GM06990 (cell line): Measurements from ENCODE around the gene HOXD12.

ENCODE experiments used
- DNase-seq: peaks from one replicate; pipeline ENCODE4 v3.0.0-alpha.2; 2011; ENCODE audit not compliant: insufficient read length; ENCODE audit errors: extremely low read depth
- H3K27me3 ChIP-seq: replicated peaks from 2 replicates; pipeline ENCODE4 v1.6.0; 2011; ENCODE audit warnings: low read length; ENCODE audit not compliant: control insufficient read depth, insufficient read depth
- H3K36me3 ChIP-seq: 2 replicates; pipeline ENCODE4 v1.5.1; 2011; ENCODE audit warnings: low read length; ENCODE audit not compliant: control insufficient read depth, insufficient read depth
- H3K4me3 ChIP-seq: replicated peaks from 2 replicates; pipeline ENCODE4 v1.5.1; 2011; ENCODE audit warnings: low read depth, mild to moderate bottlenecking, control low read depth, low read length
- CTCF ChIP-seq: IDR thresholded peaks from 2 replicates; pipeline ENCODE4 v1.5.1; 2011; ENCODE audit warnings: low read length, control low read depth, mild to moderate bottlenecking, inconsistent platforms; ENCODE audit not compliant: insufficient read depth, poor library complexity, severe bottlenecking

Gene HOXD12

DNA sequence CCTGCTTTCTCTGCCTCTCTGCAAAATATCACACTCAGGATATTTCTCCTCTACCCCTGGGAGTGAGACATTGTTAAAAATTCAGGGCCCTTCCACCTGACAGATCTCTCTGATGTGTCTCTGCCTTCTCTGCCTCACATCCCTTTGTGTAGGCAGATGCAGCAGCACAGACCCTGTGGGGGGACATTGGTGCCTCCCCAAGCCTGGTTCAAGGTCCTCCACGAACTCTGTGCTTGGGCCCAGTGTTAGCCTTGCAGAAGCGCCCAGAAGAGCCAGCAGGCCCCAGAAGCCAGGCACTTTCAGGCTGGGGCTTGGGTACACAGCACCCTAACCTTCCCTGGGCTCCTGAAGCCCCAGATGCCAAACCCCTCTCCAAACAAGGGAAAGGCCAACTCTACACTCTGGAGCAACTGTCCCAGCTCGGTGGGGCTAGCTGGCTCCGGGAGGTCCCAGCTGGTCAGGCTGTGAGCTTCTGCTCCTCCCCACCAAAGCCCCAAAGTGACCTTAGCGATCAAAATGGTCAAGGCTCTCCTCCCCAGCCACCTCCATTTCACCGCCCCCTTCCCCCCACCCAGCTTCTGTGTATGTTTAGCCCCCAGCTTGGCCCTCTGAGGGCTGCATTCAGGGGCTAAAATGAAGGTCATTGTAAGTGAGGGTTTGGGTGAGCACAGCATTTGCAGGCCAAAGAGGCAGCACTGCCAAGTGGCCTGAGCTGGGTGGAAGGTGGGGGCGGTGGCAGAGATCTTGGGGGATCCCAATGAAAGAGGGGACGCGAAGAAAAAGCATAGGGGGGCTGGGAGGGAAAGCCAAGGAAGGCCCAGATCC, 25.6 kb downstream of the HOXD12 start:
- no peaks in the 10 kb centered on the region for H3K36me3 ChIP-seq
- no peak for TF ChIP-seq CTCF
- no peak for DNase-seq
- no peak overlapping the region for H3K4me3 ChIP-seq
- H3K27me3 ChIP-seq: peaks cover 3% of the 10 kb centered on the region

GRCh38 chr2:176125772-176126054, 26.1 kb downstream of the HOXD12 start:
- no peak for TF ChIP-seq CTCF
- peaks cover 2% of the 10 kb centered on the region for H3K27me3 ChIP-seq
- H3K4me3 ChIP-seq: no peak overlapping the region
- H3K36me3 ChIP-seq: no peaks in the 10 kb centered on the region
- DNase-seq: no peak

DNA sequence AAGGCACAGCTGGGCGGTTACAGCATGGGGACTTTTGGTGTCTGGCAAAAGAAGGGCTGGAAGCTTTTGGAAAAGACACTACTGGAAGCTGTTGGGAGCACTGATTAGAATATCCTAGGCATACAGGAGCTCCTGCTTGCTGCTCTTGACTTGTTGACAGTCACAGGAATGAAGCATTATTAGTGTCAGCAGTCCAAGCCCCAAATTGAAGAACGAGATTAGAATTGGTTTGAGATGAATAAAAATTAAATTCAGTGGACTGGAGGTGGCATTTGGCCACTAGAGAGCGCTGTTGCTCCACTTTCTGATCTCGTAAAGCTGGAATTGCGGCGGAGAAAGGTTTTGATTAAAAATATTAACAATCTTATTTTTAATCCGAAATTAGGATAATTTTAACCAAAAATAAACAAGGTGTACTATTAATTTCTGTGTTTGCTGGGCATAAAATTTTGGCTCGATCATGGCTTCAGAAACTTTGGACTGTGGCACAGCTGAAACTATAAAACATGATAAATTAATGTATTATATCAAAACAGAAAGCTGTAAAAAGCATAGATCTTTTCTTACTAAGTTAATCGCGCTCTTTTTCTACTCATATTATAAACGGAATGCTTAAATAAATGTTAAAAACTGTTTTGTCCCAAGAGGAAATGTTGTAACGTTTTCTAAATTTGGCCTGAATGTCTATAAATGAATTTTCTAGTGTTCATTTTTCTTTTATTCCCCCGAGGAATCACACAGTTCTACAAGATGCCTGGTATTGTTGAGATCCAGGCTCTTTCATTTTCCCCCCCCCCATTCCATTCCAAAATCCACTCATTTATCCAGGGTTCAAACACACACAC, 27.6 kb downstream of the HOXD12 start:
- DNase-seq: no peak
- no peaks in the 10 kb centered on the region for H3K36me3 ChIP-seq
- TF ChIP-seq CTCF: peak; percentile 63
- H3K27me3 ChIP-seq: peaks cover 2% of the 10 kb centered on the region; the same call in 1 of the 2 replicates
- H3K4me3 ChIP-seq: no peak overlapping the region

DNA sequence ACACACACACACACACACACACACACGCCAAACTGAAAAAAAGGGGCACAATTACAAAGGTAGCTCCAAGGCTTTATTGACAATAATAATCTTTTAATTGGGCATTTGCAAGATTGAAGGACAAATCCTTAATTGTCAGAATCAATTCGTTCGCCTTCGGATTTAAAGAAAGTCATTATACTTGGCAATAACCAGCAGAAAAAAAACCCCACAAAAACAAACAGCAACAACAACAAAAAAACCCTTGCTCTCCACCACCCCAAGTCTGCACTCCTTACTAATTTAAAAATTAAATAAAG, 28.1 kb downstream of the HOXD12 start:
- no peak for DNase-seq
- Histone ChIP-seq H3K27me3 (peaks cover 2% of the 10 kb centered on the region; the same call in 1 of the 2 replicates), H3K4me3 (no peak overlapping the region), H3K36me3 (no peaks in the 10 kb centered on the region)
- TF ChIP-seq CTCF: no peak

- TF ChIP-seq CTCF: no peak
- Histone ChIP-seq H3K36me3 (no peaks in the 10 kb centered on the region), H3K27me3 (peaks cover 2% of the 10 kb centered on the region; the same call in 1 of the 2 replicates), H3K4me3 (no peak overlapping the region)
- no peak for DNase-seq
These were observed 28.8 kb downstream of the HOXD12 start for GRCh38 chr2:176128172-176128981.
